GM19452 (cell line): Measurements from ENCODE around the gene PACRG.

ENCODE experiments used
- ATAC-seq: cut with Tn5 transposase; IDR thresholded peaks from one replicate; pipeline ENCODE4 v1.9.1; 2021; ENCODE audit not compliant: unreplicated experiment

PACRG gene

GRCh38 chr6:163191704-163192537 is 464.1 kb downstream of the PACRG start:
- no peak for ATAC-seq

- no peak for ATAC-seq
Measured at GRCh38 chr6:163192591-163192990, 464.8 kb downstream of the PACRG start.

- ATAC-seq: no peak
Measured at GRCh38 chr6:163193326-163193725, 465.6 kb downstream of the PACRG start.

- ATAC-seq: no peak
Measured at GRCh38 chr6:163195721-163196691, 468.2 kb downstream of the PACRG start.

- ATAC-seq: no peak
Measured at GRCh38 chr6:163197839-163198238, 470.1 kb downstream of the PACRG start.

- ATAC-seq: no peak
Measured at GRCh38 chr6:163198396-163198795, 470.6 kb downstream of the PACRG start.

DNA sequence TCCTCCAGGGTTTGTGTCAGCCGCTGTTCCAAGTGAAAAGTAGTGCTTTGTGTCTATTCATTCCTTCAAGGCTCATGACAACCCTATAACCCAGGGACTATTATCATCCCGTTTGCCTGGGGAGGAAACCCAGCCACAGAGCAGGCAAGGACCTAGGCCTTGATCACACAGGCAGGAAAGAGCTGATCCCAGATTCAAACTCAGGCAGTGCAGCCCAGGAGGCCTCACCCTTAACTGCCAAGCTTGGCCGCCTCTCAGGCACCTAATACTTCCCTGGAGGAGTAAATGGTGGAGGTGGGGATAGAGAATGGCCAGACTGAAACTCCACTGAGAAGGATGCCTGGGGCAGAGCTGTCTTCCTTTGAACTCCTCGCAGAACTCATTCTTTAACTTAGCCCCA is 471.6 kb downstream of the PACRG start:
- ATAC-seq: no peak

DNA sequence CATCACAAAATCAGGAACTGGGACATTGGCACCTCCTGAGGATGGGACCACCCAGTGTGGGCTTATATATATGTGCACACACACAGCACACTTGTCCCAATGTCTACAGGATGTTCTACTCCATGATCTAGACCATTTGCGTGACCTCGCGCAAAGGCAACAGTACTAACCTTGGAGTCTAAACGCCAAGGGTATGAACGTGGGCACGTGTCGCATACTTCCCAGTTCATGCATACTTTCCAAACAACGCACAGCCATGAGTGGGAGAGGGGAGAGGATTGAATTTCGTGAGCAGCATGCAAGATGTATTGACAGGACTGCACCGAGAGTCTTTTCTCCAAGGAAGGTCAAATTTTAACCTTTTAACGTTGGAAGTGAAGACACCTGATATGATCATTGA is 472.5 kb downstream of the PACRG start:
- no peak for ATAC-seq

DNA sequence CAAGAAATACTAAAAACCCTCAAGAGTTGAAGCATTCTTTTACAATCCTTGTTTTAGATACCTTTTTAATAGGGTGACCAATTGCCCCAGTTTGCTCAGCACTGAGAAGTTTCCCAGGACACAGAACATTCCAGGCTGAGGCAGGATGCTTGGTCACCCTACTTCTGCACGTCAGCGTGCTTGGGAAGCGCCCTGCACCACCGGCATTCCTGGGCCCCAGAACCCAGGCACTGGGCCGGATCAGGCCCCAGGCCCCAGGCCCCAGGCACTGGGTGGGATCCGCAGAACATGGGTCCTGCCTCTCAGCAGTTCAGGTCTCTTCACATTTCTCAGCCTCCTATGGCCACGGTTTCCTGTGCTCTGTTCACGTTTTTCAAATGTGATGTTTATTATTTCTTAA is 472.9 kb downstream of the PACRG start:
- no peak for ATAC-seq

DNA sequence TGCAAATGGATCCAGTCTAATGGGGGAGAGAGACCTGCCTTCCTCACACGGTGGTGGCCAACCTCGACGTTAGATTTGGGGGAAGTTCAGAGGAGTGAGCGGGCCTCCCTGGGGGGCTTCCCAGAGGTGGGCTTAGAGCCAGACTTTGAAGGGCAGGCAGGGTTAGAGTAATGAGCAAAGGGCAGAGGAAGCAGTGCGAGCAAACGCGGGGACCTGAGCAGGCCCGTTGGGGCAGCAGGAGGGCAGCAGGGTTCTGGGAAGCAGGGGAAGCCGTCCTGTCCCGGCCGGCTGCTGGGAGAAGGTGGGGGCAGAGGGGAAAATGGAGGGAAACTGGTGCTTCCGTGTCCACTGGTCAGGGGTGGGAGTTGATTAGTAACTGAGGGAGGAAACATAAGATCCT is 474.1 kb downstream of the PACRG start:
- no peak for ATAC-seq

DNA sequence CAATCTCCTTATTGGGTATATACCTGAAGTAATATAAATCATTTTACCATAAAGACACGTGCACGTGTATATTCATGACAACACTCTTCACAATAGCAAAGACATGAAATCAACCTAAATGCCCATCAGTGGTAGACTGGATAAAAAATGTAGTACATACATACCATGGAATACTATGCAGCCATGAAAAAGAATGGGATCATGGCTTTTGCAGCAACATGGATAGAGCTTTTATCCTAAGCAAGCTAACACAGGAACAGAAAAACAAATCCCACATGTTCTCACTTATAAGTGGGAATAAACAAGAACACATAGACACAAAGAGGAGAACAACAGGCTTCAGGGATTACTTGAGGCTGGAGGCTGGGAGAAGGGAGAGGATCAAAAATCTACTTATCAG is 478.4 kb downstream of the PACRG start:
- no peak for ATAC-seq

DNA sequence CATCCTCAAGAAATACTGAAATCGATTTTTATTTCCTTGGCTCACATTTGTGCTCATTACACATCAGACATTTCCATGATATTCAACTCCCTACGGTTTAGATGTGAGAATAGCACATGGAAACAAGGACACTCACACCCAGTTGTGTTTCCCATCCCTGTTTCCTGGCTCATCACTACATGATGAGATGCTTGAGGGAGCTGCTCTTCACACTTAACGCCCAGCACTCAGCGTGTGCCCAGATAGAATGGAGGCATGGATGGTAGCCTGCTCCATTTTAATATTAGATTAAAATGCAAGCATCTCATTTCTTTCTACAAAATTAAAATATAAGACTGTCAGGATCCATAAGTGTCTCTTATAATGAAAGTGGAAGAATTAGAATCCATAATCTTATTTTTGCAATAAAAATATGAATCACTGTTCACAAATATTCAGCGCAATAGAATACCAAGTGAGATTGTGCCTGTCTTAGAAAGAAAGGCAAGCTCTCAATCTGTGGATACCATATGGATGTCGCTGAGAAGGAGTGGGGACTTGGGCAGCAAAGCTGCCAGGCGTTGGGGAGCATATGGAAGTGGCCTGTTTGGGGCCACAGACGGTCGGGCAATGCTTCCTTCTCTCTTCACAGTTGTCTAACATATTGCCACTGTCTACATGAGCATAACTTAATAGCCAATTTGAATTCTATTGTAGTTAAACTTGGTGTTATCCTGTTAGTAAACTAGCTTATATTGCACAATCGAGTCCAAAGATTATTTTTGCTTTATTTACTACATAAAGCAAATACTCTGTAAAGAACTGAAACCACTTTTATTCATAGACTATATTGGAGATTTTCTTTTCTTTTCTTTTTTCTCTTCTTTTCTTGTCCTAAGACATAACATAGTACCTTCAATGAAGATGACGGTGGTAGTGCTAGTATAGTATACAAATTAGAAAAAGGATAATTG is 479.9 kb downstream of the PACRG start:
- no peak for ATAC-seq

GRCh38 chr6:163209005-163209404 is 481.2 kb downstream of the PACRG start:
- ATAC-seq: no peak

DNA sequence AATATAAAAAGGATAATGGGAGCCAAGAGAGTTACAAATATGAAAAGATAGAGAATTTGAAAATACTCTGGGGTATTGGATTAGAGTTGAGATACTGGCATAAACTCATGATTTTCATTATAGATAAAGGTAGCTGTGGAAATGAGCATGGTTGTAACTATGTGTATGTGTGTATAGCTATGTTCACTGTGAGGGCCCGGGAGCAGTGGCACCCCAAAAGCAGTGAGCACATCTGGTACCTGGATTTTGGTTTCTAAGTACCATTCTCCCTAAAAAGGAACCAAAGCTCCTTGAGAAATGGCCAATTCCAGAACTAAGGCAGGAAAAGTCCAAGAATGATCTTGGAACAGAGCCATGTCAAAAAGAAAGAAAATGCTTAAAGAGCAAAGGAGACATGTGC is 484.3 kb downstream of the PACRG start:
- ATAC-seq: no peak

GRCh38 chr6:163214259-163214658 is 486.5 kb downstream of the PACRG start:
- no peak for ATAC-seq

DNA sequence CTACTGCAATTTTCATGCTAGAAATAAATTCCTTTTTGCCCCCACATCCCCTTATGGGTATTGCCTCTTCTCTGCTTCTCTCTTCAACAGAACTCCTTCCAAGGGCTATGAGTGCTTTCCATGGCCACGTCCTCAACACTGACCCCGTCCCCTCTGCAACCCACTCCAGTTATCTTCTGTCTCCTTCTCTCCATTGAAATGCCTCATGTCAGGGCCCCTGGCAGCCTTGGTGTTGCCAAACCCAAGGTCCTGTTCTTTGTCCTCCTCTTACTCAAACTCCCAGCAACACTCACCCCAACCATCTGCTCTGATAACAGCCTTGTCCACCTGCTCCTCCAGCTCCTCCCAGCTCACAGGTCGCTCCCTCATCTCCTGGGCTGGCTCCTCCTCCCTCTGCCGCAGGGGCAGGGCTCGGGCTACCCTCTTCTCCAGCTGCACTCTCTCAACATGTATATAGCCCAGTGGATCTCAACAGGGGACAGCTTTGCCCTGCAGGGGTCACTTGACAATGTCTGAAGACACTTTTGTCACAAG is 490.7 kb downstream of the PACRG start:
- ATAC-seq: no peak

DNA sequence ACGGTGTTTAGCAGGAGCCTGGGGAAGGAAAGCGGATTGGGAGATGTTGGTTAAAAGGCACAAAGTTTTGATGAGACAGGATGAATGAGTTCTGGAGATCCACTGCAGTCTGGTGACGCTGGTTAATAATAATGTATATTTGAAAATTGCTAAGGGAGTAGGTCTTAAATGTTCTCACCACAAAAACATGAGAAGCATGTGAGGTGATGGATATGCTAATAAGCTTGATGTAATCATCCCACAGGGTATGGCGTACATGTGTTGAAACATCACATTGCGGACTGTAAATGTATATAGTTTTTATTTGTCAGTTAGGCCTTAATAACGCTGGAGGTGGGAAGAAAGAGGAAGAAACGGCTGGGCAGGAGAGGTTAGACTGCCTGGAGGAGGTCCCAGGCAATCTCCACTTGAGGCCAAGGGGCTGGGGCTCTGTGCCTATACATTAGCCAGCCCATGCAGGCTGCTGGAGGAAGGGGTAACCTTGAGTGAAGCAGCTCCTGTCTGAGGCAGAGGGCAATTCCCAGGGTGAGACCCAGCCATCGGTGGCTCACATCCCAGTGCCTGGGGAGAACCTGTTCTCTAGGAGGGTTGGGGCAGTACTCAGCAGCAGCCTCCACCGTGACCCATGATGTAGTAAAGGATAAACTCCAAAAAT is 498.5 kb downstream of the PACRG start:
- ATAC-seq: no peak

DNA sequence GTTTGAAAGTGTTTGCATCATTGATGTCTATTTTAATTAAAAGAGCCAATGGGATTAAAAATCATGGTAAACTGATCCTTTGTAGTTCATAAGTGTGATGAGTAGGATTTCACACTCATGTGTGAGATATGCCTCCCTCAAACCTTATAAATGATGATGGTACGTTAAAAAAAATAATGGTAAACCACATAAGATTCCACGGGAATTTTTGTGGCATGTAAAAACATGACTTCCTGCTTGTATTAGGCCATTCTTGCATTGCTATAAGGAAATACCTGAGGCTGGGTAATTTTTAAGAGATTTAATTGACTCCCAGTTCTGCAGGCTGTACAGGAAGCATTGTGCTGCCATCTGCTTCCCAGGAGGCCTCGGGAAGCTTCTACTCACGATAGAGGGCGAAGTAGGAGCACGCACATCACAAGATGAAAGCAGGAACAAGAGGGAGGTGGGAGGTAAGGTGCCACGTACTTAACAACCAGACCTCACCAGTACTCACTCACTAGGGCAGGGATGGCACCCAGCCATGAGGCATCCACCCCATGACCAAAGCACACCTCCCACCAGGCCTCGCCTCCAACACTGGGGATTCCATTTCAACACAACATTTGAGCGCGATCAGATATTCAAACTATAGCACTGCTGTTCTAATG is 499.2 kb downstream of the PACRG start:
- ATAC-seq: no peak

DNA sequence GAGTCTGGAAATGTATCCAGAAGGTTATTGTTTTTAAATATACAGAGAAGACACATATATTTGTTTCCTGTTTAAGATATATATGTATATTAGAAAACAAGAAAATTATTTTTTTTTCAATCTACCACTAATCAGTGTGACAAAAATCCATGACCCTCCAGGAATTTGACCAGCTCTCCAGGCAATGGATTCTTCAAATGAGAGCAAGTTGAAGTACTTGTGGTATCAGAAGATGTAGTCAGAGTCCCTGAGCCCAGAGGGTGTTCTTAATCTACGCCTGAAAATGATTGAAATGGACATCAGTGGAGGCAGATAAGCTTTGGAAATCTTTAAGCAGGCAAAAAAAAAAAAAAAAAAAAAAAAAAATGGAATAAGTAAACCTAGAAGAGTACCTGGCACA is 500.3 kb downstream of the PACRG start:
- no peak for ATAC-seq

DNA sequence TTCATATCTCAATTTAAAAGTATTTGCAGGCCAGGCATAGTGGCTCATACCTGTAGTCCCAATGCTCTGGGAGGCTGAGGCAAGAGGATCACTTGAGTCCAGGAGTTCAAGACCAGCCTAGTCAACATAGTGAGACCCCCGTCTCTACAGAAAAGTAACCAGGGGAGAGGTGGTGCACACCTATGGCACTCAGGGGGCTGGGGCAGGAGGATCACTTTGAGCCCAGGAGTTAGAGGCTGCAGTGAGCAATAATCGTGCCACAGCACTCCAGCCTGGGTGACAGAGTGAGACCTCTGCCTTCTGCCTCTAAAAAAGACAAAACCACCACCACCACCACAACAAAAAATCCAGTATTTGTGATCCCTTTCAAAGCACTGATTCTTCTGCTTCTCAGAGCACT is 501.3 kb downstream of the PACRG start:
- no peak for ATAC-seq
